Brain microvascular endothelial cell (primary cell): ENCODE data around the gene PCED1A.

ENCODE experiments used
- DNase-seq: peaks from one replicate; pipeline ENCODE4 v3.0.0-alpha.2; 2020
- H3K27ac ChIP-seq: fragments of 250-450 bp; sonication (Bioruptor Pico); 2 replicates; pipeline ENCODE4 v1.5.1; 2020; ENCODE audit warnings: mild to moderate bottlenecking, moderate library complexity
- H3K27me3 ChIP-seq: fragments of 250-450 bp; sonication (Bioruptor Pico); replicated peaks from 2 replicates; pipeline ENCODE4 v1.5.1; 2020; ENCODE audit warnings: mild to moderate bottlenecking
- H3K36me3 ChIP-seq: fragments of 250-450 bp; sonication (Bioruptor Pico); replicated peaks from 2 replicates; pipeline ENCODE4 v1.5.1; 2020; ENCODE audit warnings: mild to moderate bottlenecking
- H3K4me3 ChIP-seq: 2 replicates; pipeline ENCODE4 v1.5.1; 2011; ENCODE audit warnings: low read depth, mild to moderate bottlenecking, control low read depth, low read length, moderate library complexity
- CTCF ChIP-seq: IDR thresholded peaks from 2 replicates; pipeline ENCODE4 v1.5.1; 2011; ENCODE audit warnings: low read depth, mild to moderate bottlenecking, moderate library complexity, low read length, control low read depth, inconsistent platforms; ENCODE audit errors: missing control alignments
- in situ Hi-C: cut with HindIII; loops from 2 replicates; pipeline ENCODE4 v1.10.0; 2017; ENCODE audit warnings: low sequenced_read_pairs, low pct_ligation_motif_present

Gene PCED1A

DNA sequence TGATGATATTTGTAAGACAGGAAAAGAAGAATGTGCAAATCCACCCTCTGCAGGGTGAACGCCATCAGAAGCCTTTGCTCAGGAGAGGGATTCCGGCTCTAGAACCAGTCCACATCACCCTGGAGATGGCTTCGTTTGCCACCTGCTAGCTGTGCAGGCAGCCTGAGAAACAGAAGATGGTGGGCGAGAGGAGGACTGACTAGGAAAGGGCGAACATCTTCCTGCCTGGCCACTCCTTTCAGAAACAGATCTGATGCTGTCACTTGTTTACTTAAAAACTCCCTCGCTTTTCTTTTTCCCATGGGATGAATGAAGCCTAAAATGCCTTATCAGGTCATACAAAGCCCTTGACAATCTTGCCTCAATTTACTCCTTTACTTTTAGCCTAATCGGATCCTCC, 34.0 kb upstream of the PCED1A start:
- no peaks in the 10 kb centered on the region for H3K27me3 ChIP-seq
- TF ChIP-seq CTCF: no peak
- no peaks in the 10 kb centered on the region for H3K36me3 ChIP-seq
- peak overlapping the region; percentile 87 for H3K4me3 ChIP-seq
- in situ Hi-C loops: no loop called here
- DNase-seq: no peak
- no peak overlapping the region for H3K27ac ChIP-seq

DNA sequence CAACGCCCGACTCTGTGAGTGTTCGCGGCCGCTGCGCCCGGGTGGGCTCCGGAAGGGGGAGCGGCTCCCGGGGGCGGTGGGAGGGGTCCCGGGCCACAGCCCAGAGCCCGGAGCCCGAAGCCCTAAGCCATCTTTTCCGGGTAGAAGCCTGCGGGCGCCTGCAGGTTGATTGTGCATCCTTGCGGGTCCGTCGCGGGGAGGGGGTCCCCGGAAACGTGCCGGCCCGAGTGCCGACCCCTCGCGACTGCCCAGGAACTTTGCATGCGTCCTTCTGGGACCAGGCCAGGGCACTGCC, 33.2 kb upstream of the PCED1A start:
- in situ Hi-C loops: no loop called here
- H3K4me3 ChIP-seq: peak overlapping the region; percentile 87
- DNase-seq: no peak
- no peaks in the 10 kb centered on the region for H3K36me3 ChIP-seq
- H3K27ac ChIP-seq: peak overlapping the region; percentile 38
- H3K27me3 ChIP-seq: no peaks in the 10 kb centered on the region
- TF ChIP-seq CTCF: no peak

DNA sequence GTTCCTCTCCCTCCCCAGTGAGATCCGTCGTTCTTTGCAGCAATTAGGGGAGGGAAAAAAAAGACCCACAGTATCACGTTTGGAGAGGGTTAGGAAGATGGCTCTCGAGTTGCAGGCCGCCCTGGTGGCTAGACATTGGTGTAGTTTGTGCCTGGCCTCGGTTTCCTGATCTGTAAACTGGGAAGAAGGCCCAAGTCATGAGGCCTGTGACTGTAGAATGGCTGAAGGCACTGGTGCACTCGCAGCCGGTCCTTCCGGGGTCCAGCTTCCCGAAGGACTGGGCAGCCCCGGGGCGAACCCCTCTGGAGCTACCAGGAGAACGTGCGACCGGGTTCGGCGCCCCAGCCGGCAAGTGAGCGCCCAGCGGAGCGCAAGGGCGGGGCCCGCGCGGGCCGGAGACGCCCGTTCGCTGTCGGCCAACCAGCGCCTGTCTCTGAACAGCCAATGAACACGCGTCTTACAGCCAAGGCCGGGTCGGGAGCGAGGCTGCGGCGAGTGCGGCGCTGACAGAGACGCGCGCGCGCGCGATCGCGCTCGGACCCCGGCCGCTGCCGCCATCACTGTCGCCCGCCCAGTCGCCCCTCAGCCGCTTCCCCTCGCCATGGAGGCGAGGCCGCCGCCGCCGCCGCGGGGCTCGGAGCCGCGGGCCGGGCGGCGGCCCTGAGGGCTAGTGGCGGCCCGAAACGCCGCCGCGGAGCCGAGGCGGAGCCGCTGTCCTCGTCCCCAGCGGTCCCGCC, 32.7 kb upstream of the PCED1A start, which contains the start of gene PTPRA:
Gene PTPRA (plus strand): TSS at position 472 of the 737 bp plus-strand sequence. CDS start 90,797 bp downstream, outside the sequence.
- DNase-seq: peak; percentile 86
- Histone ChIP-seq H3K4me3 (peak within 1 kb of the TSS; percentile 87), H3K27ac (peak within 1 kb of the TSS; percentile 38), H3K36me3 (no peaks in the 10 kb centered on the region), H3K27me3 (no peaks in the 10 kb centered on the region)
- in situ Hi-C loops: no loop called here
- peak; percentile 5 for TF ChIP-seq CTCF

GRCh38 chr20:2872459-2873009, 32.1 kb upstream of the PCED1A start:
- in situ Hi-C loops: no loop called here
- Histone ChIP-seq H3K4me3 (peak overlapping the region; percentile 87), H3K27me3 (no peaks in the 10 kb centered on the region), H3K27ac (no peak overlapping the region), H3K36me3 (no peaks in the 10 kb centered on the region)
- peak; percentile 49 for DNase-seq
- TF ChIP-seq CTCF: peak; percentile 45

DNA sequence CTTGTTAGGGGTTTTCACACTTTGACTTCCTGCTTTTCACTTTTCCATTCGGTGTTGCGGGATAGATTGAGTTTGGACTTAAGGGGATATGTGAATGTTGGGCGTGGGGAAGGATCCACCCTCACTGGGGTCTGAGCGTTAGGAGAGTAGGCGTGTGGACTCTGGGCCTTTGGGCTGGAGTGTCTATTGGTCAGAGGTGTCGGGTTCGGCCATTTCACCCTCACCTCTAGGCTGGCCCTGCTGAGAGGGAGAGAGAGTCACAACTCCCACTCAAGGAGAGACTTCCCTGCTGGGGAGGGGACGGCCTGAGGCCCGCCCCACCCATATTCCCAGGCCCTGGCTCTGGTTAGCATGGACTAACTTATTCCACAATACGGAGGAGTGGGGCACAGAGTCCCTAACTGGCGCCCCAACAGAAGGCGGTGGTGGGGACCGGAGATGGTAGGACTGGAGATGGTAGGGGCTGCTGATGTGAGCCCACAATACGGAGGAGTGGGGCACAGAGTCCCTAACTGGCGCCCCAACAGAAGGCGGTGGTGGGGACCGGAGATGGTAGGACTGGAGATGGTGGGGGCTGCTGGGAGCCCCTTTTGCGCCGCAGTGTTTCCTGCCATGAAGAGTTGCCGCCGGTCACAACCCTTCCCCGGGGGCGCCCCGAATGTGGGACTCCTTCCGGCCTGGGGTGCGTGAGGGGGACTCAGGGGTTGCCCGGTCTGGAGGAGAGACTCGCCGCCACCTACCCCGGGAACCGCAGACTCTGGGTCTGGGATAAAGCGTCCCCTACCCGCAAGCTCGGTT, 31.4 kb upstream of the PCED1A start:
- Histone ChIP-seq H3K36me3 (peaks cover under 1% of the 10 kb centered on the region), H3K4me3 (peak overlapping the region; percentile 87), H3K27me3 (no peaks in the 10 kb centered on the region), H3K27ac (no peak overlapping the region)
- no peak for TF ChIP-seq CTCF
- DNase-seq: no peak
- in situ Hi-C loops: no loop called here
